ENCODE measurements around the gene IFIT3.
"Not testable (repeated sequence)": the region's sequence is repeated elsewhere in the genome, so short reads cannot be mapped to it uniquely, and the experiment has no call there.

IFIT3 gene

DNA sequence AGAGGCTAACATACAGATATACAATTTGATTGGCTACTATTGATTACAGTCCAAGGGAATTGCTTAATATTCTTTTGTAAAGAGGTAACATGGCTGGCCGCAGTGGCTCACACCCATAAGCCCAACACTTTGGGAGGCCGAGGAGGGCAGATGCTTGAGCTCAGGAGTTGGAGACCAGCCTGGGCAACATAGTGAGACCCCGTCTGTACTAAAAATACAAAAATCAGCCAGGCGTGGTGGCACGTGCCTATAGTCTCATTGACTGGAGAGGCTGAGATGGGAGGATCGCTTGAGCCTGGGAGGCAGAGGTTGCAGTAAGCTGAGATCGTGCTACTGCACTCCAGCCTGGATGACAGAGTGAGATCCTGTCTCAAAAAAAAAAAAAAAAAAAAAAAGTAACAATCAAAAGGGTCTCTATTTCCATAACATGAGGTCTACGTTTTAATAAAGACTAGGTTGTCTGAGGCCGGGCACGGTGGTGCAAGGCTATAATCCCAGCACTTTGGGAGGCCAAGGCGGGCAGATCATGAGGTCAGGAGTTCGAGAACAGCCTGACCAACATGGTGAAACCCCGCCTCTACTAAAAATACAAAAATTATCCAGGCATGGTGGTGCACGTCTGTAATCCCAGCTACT lies 3.8 kb downstream of the IFIT3 start:
- H2AFZ ChIP-seq (ENCODE audit: low read depth, low read length); H3K36me3 ChIP-seq (ENCODE audit: insufficient read depth, low read length); H3K9me3 ChIP-seq (ENCODE audit: low read length); H3K27me3 ChIP-seq (ENCODE audit: insufficient read depth, low read length); H3K4me3 ChIP-seq (ENCODE audit: low read length): not testable (repeated sequence)
- peaks cover 29% of the 10 kb centered on the region for H3K4me1 ChIP-seq (ENCODE audit: insufficient read depth, low read length)

DNA sequence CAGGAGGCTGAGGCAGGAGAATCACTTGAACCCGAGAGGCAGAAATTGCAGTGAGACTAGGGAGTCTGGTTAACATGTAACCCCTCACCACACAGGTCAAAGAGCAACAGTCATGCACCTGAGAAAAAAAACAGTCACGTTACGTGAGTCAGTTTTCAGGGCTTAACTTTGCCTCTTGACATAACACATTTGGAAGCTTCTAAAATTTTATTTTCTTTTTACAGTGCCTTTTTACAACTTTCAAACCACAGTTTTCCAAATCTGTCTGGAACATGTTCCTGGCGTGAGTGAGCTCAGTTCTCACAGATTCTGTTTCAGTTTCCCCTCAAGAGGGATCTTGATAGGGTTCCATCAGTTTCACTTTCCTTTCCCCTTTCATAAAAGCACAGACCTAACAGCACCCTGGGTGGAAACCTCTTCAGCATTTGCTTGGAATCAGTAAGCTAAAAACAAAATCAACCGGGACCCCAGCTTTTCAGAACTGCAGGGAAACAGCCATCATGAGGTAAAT lies 4.4 kb downstream of the IFIT3 start:
- H3K4me3 ChIP-seq (ENCODE audit: low read length) = no peak overlapping the region
- no peaks in the 10 kb centered on the region for H3K27me3 ChIP-seq (ENCODE audit: insufficient read depth, low read length)
- H3K36me3 ChIP-seq (ENCODE audit: insufficient read depth, low read length) = no peaks in the 10 kb centered on the region
- H2AFZ ChIP-seq (ENCODE audit: low read depth, low read length) = no peak overlapping the region
- no peaks in the 10 kb centered on the region for H3K9me3 ChIP-seq (ENCODE audit: low read length)
- peaks cover 24% of the 10 kb centered on the region for H3K4me1 ChIP-seq (ENCODE audit: insufficient read depth, low read length)

DNA sequence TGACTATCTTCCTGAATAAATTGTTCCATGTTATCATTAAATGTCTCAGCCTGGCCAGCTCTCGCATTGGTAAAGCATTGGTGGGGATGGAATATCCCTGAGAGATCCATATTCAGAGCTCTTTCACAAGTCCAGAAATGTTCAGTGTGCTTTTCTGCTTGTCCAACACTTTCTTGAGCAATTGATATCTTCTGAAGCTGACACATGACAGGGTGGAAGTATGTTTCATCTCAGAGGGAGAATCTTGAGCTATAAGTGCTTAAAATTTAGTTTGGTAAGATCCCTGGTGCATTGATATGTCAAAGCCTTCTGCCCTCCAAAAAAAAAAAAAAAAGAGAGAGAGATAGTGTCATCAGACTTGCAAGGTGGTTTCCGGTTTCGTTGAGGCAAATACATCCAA lies 7.4 kb downstream of the IFIT3 start:
- Histone ChIP-seq H2AFZ (ENCODE audit: low read depth, low read length) (no peak overlapping the region), H3K36me3 (ENCODE audit: insufficient read depth, low read length) (no peaks in the 10 kb centered on the region), H3K27me3 (ENCODE audit: insufficient read depth, low read length) (no peaks in the 10 kb centered on the region), H3K4me3 (ENCODE audit: low read length) (no peak overlapping the region), H3K4me1 (ENCODE audit: insufficient read depth, low read length) (peaks cover 9% of the 10 kb centered on the region), H3K9me3 (ENCODE audit: low read length) (no peaks in the 10 kb centered on the region)

DNA sequence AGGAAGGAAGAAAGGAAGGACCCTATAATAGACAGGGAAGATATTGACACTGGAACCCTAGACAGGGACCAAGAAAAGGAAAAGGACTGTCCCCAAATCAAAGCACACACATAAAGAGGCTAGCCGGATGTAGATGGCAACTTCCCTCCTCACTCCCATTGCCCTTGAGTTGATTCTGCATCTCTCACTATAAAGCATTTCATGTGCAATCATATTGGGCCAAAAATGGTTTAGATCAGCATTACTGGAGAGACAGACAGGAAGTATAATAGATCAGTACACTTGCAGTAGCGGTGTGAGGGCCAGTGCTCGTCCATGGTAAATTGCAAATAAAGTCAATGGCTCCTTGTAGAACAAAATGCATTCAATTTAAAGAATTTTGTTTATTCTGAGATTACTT lies 8.4 kb downstream of the IFIT3 start:
- Histone ChIP-seq H3K36me3 (ENCODE audit: insufficient read depth, low read length) (no peaks in the 10 kb centered on the region), H3K9me3 (ENCODE audit: low read length) (no peaks in the 10 kb centered on the region), H2AFZ (ENCODE audit: low read depth, low read length) (no peak overlapping the region), H3K27me3 (ENCODE audit: insufficient read depth, low read length) (no peaks in the 10 kb centered on the region), H3K4me1 (ENCODE audit: insufficient read depth, low read length) (peaks cover 9% of the 10 kb centered on the region), H3K4me3 (ENCODE audit: low read length) (no peak overlapping the region)

DNA sequence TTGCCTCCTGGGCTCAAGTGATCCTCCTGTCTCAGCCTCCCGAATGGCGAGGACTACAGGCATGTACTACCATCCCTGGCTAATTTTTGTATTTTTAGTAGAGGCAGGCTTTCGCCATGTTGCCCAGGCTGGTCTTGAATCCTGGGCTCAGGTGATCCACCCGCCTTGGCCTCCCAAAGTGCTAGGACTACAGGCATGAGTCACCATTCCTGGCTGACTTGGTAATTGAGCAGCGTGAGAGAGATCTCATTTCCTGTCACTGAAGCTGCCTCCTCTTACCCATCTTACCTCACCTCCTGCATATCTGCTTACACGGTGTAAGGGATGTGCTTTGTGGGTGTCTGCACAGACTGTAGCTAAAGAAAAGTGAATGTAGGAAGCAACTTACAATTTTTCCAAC lies 9.7 kb downstream of the IFIT3 start:
- Histone ChIP-seq H2AFZ (ENCODE audit: low read depth, low read length) (no peak overlapping the region), H3K36me3 (ENCODE audit: insufficient read depth, low read length) (no peaks in the 10 kb centered on the region), H3K9me3 (ENCODE audit: low read length) (no peaks in the 10 kb centered on the region), H3K4me3 (ENCODE audit: low read length) (no peak overlapping the region), H3K27me3 (ENCODE audit: insufficient read depth, low read length) (no peaks in the 10 kb centered on the region), H3K4me1 (ENCODE audit: insufficient read depth, low read length) (peaks cover 13% of the 10 kb centered on the region)

DNA sequence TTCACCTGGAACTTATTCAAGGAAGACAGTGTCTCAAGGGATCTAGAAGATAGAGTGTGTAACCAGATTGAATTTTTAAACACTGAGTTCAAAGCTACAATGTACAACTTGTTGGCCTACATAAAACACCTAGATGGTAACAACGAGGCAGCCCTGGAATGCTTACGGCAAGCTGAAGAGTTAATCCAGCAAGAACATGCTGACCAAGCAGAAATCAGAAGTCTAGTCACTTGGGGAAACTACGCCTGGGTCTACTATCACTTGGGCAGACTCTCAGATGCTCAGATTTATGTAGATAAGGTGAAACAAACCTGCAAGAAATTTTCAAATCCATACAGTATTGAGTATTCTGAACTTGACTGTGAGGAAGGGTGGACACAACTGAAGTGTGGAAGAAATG lies 10.9 kb downstream of the IFIT3 start:
- H3K36me3 ChIP-seq (ENCODE audit: insufficient read depth, low read length) = no peaks in the 10 kb centered on the region
- H3K4me3 ChIP-seq (ENCODE audit: low read length) = no peak overlapping the region
- H3K27me3 ChIP-seq (ENCODE audit: insufficient read depth, low read length) = no peaks in the 10 kb centered on the region
- H3K4me1 ChIP-seq (ENCODE audit: insufficient read depth, low read length) = peaks cover 18% of the 10 kb centered on the region
- no peak overlapping the region for H2AFZ ChIP-seq (ENCODE audit: low read depth, low read length)
- no peaks in the 10 kb centered on the region for H3K9me3 ChIP-seq (ENCODE audit: low read length)

DNA sequence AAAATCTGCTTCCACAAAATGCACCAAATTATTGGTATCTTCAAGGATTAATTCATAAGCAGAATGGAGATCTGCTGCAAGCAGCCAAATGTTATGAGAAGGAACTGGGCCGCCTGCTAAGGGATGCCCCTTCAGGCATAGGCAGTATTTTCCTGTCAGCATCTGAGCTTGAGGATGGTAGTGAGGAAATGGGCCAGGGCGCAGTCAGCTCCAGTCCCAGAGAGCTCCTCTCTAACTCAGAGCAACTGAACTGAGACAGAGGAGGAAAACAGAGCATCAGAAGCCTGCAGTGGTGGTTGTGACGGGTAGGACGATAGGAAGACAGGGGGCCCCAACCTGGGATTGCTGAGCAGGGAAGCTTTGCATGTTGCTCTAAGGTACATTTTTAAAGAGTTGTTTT lies 12.1 kb downstream of the IFIT3 start:
- Histone ChIP-seq H3K36me3 (ENCODE audit: insufficient read depth, low read length) (no peaks in the 10 kb centered on the region), H3K9me3 (ENCODE audit: low read length) (no peaks in the 10 kb centered on the region), H3K4me3 (ENCODE audit: low read length) (no peak overlapping the region), H3K4me1 (ENCODE audit: insufficient read depth, low read length) (peaks cover 17% of the 10 kb centered on the region), H3K27me3 (ENCODE audit: insufficient read depth, low read length) (no peaks in the 10 kb centered on the region), H2AFZ (ENCODE audit: low read depth, low read length) (no peak overlapping the region)

DNA sequence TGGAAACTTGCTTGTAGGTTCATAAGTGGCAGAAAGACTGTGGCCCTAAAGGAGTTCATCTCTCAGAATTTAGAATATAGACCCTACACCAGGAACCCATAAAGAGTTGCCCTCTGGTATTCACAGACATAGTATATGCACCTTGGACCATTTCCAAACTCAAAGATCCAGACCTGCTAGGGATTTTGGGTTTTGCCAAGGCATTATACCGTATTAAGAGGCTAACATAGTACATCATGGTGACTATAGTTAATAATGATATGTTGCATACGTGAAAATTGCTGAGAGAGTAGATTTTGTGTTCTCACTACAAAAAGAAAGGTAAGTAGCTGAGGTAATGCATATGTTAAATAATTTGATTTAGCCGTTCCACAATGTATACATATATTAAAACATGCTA lies 13.9 kb downstream of the IFIT3 start:
- Histone ChIP-seq H3K36me3 (ENCODE audit: insufficient read depth, low read length) (no peaks in the 10 kb centered on the region), H3K27me3 (ENCODE audit: insufficient read depth, low read length) (no peaks in the 10 kb centered on the region), H3K4me1 (ENCODE audit: insufficient read depth, low read length) (peaks cover 21% of the 10 kb centered on the region), H3K4me3 (ENCODE audit: low read length) (no peak overlapping the region), H2AFZ (ENCODE audit: low read depth, low read length) (no peak overlapping the region), H3K9me3 (ENCODE audit: low read length) (no peaks in the 10 kb centered on the region)

DNA sequence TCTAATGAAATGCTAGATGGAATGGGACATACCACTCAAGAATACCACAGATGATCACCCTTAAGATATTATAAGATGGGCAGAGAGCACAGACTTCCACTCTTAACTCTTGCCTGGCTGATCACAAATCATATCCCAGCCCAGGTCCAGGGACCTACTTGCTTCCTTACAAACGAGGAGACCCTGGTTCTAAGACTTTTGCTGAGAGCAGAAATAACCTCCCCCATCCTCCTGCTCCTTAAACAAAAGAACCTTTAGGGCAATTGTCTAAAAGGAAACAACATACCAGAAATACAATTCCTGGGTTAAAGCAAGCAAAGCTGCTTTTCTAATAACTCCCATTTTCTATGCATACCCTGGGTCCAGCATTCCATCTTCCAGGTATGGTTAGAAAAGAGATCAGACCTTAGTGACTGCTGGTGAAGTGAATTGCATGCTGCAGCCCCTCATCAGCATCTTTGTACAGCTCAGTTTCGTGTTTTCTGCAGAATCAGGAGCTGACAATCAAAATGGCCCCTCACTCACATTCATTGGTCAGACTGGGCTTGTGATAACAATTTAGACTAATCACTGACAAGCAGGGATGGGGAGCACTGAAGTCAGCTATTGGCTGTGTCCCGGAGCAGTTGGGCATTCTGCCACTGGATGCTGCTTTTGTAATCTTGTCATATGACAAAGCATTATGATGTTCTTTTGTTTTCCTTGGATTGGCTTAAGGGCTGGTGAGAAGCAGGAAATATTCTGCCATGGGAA lies 14.6 kb downstream of the IFIT3 start:
- H3K27me3 ChIP-seq (ENCODE audit: insufficient read depth, low read length) = no peaks in the 10 kb centered on the region
- H3K4me1 ChIP-seq (ENCODE audit: insufficient read depth, low read length) = peaks cover 23% of the 10 kb centered on the region
- H3K4me3 ChIP-seq (ENCODE audit: low read length) = no peak overlapping the region
- H3K36me3 ChIP-seq (ENCODE audit: insufficient read depth, low read length) = no peaks in the 10 kb centered on the region
- no peaks in the 10 kb centered on the region for H3K9me3 ChIP-seq (ENCODE audit: low read length)
- H2AFZ ChIP-seq (ENCODE audit: low read depth, low read length) = no peak overlapping the region

DNA sequence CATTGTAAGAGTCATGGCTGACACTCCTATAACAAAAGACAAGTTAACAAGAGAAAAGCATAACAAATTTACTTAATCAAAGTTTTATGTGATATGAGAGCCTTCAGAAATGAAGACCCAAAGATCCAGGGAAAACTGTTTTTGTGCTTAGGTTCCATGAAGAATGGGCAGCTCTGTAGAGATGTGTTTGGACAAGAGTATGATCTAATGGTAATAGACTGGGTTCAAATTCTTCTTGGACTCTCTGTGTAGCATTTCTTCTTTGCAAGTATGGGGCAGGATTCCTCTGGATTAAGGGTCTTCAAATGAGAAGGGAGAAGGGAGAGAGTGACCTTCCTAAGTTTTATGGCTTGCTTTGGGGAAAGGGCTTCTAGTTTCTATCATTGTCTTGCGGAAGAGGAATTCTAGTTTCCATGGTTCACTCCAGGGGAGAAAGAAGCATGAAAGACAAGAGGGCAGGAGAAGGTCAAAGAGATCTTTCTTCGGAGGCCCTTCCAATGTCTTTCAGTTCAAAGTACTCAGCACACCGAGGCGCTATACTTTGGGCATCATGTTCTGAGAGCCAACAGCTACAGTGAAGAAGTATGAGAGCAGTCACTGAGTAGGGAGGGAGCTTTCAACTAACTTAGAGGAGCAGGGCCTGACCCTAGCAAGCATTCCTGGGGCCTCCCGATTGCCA lies 15.4 kb downstream of the IFIT3 start:
- peak overlapping the region; percentile 3 for H2AFZ ChIP-seq (ENCODE audit: low read depth, low read length)
- no peak overlapping the region for H3K4me3 ChIP-seq (ENCODE audit: low read length)
- peaks cover 29% of the 10 kb centered on the region for H3K4me1 ChIP-seq (ENCODE audit: insufficient read depth, low read length)
- H3K36me3 ChIP-seq (ENCODE audit: insufficient read depth, low read length) = no peaks in the 10 kb centered on the region
- H3K9me3 ChIP-seq (ENCODE audit: low read length) = no peaks in the 10 kb centered on the region
- H3K27me3 ChIP-seq (ENCODE audit: insufficient read depth, low read length) = no peaks in the 10 kb centered on the region

DNA sequence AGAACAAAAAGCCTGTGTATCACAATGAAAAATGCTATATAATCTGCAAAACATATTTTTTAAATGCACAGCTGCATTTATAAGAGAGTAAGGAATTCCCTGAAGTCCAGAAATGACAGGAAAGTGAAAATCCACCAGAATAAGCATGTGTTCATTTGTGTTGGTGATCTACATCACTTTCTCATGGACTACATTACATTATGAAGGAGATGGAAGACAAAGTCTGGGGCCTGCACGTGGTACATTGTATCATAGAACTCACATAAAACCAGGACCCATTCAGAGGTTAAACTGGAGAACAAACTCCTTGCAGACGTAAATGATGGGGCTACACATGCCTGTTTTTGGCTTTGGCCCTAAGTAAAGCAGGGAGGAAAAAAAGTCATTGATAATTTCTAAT lies 16.4 kb downstream of the IFIT3 start:
- Histone ChIP-seq H3K4me3 (ENCODE audit: low read length) (no peak overlapping the region), H3K9me3 (ENCODE audit: low read length) (no peaks in the 10 kb centered on the region), H3K36me3 (ENCODE audit: insufficient read depth, low read length) (no peaks in the 10 kb centered on the region), H2AFZ (ENCODE audit: low read depth, low read length) (no peak overlapping the region), H3K4me1 (ENCODE audit: insufficient read depth, low read length) (peaks cover 38% of the 10 kb centered on the region), H3K27me3 (ENCODE audit: insufficient read depth, low read length) (no peaks in the 10 kb centered on the region)

DNA sequence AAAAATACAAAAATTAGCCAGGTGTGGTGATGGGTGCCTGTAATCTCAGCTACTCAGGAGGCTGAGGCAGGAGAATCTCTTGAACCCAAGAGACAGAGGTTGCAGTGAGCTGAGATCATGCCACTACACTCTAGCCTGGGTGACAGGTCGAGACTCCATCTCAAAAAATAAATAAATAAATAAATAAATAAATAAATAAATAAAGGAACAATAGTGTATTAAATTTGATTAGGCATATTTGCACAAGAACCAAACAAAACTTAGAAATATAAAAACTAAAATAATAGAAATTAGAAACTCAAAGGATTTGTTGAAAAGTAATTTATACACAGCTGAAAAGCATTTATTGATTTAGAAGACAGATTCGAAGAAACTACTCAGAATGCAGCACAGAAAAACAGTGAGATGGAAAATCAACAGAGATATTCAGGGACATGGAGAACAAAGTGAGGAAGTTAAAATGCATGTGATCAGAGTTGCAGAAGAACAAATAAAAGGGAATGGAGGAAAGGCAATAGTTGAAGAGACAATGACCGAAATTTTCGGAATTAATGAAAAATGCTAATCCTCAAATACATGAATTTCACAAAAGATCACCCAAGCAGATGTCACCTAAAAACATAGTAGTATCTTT lies 17.7 kb downstream of the IFIT3 start:
- H3K4me3 ChIP-seq (ENCODE audit: low read length) = no peak overlapping the region
- no peaks in the 10 kb centered on the region for H3K27me3 ChIP-seq (ENCODE audit: insufficient read depth, low read length)
- H2AFZ ChIP-seq (ENCODE audit: low read depth, low read length) = no peak overlapping the region
- H3K36me3 ChIP-seq (ENCODE audit: insufficient read depth, low read length) = no peaks in the 10 kb centered on the region
- no peaks in the 10 kb centered on the region for H3K9me3 ChIP-seq (ENCODE audit: low read length)
- H3K4me1 ChIP-seq (ENCODE audit: insufficient read depth, low read length) = peaks cover 40% of the 10 kb centered on the region
